Measurements from ENCODE around the gene BRD7.

DNA sequence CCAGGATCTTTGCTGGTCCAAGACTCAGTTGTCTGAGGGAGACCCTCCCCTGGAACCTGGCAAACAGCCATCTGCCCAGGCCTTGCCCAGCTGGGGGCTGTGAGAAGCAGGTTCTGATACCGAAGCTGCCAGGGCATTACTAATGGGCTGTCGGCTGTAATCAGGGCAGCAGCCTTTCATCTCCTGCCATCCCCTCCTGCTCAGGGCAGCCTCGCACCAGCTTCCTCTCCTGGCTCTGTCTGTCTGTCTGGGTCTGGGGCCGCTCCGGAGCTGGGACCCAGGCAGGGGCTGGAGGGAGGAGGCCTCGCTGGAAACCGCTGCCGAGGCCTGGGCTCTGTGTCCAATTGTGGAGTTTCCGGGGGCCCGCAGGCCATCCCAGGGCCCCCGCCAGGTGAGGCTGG lies 21.6 kb upstream of the BRD7 start:
- TF ChIP-seq, protein P1, sequence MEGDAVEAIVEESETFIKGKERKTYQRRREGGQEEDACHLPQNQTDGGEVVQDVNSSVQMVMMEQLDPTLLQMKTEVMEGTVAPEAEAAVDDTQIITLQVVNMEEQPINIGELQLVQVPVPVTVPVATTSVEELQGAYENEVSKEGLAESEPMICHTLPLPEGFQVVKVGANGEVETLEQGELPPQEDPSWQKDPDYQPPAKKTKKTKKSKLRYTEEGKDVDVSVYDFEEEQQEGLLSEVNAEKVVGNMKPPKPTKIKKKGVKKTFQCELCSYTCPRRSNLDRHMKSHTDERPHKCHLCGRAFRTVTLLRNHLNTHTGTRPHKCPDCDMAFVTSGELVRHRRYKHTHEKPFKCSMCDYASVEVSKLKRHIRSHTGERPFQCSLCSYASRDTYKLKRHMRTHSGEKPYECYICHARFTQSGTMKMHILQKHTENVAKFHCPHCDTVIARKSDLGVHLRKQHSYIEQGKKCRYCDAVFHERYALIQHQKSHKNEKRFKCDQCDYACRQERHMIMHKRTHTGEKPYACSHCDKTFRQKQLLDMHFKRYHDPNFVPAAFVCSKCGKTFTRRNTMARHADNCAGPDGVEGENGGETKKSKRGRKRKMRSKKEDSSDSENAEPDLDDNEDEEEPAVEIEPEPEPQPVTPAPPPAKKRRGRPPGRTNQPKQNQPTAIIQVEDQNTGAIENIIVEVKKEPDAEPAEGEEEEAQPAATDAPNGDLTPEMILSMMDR (conservative IDR thresholded peaks at IDR 0.05 in 1 of 2, IDR thresholded peaks at IDR 0.05 in 1 of 2; ENCODE audit: extremely low read depth in 1 of 2, insufficient read depth in 1 of 2, low read depth in 1 of 2, low read length in 2 of 2) = no peak
- TF ChIP-seq EZH2 (IDR thresholded peaks at IDR 0.05; ENCODE audit: borderline replicate concordance, low read length) = no peak

All from mammary epithelial cell (primary cell).